Loucy (cell line): ENCODE measurements around the gene MAP6.

Experiments
- EZH2phosphoT487 ChIP-seq: fragments of 200-600 bp; IDR thresholded peaks from 2 replicates; pipeline ENCODE4 v1.6.1; 2018; ENCODE audit warnings: antibody characterized with exemption, mild to moderate bottlenecking, moderate library complexity, borderline replicate concordance
- TF ChIP-seq, protein P1 (sequence below): fragments of 200-600 bp; sonication (generic); conservative IDR thresholded peaks from 2 replicates; pipeline ENCODE4 v1.5.1; 2014; ENCODE audit warnings: mild to moderate bottlenecking, antibody characterized with exemption, low read length

DNA sequence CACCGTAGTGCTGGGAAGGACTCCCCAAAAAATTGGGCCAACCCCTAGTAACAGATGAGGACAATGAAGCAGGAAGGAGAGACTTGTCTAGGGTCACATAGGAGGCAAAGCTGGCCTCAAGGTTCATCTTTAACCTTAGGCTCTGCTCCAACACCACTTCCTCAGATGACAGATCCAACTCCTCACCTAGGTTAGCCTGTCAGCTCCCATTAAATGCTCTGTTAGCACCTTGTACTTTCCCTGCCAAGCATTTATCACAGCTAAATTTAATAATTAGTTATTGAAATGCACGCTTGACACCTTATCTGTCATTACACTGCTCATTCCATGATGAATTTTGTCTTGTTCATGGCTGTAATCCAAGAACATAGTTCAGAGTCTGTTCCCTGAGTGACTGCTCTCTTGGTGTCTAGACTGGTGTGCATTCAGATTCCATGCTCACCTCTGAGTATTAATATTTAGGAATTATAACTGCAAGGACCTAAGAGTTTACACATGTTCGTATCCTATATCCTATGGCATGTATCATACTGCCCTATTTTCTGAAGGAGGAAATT lies 18.6 kb downstream of the MAP6 start:
- TF ChIP-seq, protein P1, sequence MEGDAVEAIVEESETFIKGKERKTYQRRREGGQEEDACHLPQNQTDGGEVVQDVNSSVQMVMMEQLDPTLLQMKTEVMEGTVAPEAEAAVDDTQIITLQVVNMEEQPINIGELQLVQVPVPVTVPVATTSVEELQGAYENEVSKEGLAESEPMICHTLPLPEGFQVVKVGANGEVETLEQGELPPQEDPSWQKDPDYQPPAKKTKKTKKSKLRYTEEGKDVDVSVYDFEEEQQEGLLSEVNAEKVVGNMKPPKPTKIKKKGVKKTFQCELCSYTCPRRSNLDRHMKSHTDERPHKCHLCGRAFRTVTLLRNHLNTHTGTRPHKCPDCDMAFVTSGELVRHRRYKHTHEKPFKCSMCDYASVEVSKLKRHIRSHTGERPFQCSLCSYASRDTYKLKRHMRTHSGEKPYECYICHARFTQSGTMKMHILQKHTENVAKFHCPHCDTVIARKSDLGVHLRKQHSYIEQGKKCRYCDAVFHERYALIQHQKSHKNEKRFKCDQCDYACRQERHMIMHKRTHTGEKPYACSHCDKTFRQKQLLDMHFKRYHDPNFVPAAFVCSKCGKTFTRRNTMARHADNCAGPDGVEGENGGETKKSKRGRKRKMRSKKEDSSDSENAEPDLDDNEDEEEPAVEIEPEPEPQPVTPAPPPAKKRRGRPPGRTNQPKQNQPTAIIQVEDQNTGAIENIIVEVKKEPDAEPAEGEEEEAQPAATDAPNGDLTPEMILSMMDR, result no peak
- TF ChIP-seq EZH2phosphoT487, result no peak
